Stimulated activated CD8-positive, alpha-beta memory T cell treated with anti-CD3 and anti-CD28 coated beads, Interleukin-7, amount 100 ng/mL, for 48 hours (primary cell): ENCODE measurements around the gene VLDLR.
"Not testable (repeated sequence)": the region's sequence is repeated elsewhere in the genome, so short reads cannot be mapped to it uniquely, and the experiment has no call there.

ENCODE experiments used
- DNase-seq, 2 donors: peaks; one replicate each; pipeline ENCODE4 v3.0.0-alpha.2; 2020; ENCODE audit warnings: low read depth in 1 of 2; ENCODE audit errors: extremely low read depth in 1 of 2

VLDLR gene

GRCh38 chr9:2707256-2707655, 85.7 kb downstream of the VLDLR start:
- DNase-seq: not testable (repeated sequence)
